GM21515 (cell line): ENCODE measurements around the gene ADGRA1.
"Not testable (repeated sequence)": the region's sequence is repeated elsewhere in the genome, so short reads cannot be mapped to it uniquely, and the experiment has no call there.

ENCODE experiments used
- ATAC-seq: cut with Tn5 transposase; IDR thresholded peaks from one replicate; pipeline ENCODE4 v1.9.1; 2021; ENCODE audit not compliant: unreplicated experiment

ADGRA1 gene

GRCh38 chr10:133175624-133176023 lies 87.9 kb downstream of the ADGRA1 start:
- ATAC-seq: not testable (repeated sequence)

GRCh38 chr10:133176546-133176945 lies 88.8 kb downstream of the ADGRA1 start:
- no peak for ATAC-seq

DNA sequence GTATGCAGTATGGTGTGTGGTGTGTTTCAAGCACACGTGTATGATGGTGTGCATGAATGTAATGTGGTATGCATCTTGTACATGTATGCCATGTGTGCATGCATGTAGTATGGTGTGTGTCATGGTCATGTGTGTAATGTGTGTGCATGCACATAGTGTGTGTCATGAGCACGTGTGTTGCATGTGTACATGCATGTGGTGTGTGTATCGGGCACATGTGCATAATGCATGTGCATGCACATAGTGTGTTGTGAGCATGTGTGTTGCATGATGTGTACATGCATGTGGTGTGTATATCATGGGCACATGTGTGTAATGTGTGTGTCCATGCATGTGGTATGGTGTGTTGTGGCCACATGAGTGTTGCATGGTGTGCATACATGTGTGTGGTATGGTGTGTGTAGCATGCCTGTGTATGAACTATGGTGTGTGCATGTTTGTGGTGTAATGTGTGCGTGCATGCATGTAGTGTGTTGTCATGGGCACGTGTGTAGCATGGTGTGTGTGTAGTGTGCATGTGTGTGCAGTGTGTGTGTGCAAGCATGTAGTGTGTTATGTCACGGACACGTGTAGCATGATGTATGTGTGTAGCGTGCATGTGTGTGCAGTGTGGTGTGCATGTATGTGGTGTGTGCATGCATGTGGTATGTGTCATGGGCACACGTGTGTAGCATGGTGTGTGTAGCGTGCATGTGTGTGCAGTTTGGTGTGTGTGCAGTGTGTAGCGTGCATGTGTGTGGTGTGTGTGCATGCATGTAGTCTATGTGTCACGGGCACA lies 89.8 kb downstream of the ADGRA1 start:
- ATAC-seq: no peak

DNA sequence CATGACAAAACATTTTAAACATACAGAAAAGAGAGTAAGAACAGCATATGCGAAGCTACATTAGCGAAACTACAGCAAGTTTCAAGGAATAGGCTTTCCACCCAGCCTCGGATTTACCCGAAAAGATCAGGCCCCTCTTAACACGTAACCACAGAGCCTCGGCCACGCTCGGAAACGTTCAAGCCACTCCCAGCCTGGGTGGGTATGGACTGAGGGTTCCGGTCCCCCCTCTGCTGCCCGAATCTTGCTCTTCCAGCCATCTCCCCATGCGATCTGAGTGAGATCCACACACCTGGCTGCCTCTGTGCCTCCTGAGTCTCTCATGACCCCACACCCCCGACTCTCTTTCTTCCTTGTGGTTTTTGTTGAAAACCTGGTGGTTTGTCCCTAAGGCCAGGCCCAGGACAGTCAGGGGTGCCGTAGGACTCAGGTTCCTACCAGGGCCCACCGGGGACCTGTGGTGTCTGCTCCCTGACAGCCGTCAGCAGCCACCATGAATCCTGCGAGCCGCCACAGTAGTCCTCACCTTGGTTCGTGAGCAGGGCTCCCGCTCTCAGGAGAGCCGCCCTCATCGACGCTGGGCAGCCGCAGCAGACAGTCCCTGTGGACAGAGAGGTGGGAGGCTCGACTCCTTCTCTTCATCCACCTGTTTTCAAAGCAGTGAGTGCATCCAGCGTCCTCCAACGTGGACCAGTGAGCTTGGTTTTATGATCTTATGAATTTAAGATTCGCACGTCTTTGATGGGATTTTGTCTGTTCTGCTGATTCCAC lies 90.8 kb downstream of the ADGRA1 start:
- no peak for ATAC-seq

- ATAC-seq: no peak
These were observed 91.4 kb downstream of the ADGRA1 start for GRCh38 chr10:133179128-133179520.

DNA sequence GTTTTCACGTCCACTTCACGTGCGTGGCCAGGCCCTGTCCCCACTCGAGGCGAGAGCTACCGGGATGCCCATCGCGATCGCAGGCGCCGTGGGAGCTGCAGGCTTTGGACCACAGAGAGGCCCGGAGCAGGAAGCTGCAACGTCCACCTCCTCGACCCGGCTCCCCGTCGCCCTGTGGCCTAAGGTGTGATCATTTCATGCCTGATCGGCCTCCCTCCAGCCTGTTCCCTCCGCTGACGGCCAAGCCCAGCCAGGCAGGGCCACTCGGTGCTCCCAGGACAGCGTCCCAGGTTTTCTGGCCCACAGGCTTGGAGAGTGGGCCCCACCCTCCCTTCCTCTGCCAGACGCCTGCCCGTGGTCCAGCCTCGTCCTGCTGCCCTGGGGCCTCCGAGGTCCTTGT lies 91.9 kb downstream of the ADGRA1 start:
- ATAC-seq: no peak

DNA sequence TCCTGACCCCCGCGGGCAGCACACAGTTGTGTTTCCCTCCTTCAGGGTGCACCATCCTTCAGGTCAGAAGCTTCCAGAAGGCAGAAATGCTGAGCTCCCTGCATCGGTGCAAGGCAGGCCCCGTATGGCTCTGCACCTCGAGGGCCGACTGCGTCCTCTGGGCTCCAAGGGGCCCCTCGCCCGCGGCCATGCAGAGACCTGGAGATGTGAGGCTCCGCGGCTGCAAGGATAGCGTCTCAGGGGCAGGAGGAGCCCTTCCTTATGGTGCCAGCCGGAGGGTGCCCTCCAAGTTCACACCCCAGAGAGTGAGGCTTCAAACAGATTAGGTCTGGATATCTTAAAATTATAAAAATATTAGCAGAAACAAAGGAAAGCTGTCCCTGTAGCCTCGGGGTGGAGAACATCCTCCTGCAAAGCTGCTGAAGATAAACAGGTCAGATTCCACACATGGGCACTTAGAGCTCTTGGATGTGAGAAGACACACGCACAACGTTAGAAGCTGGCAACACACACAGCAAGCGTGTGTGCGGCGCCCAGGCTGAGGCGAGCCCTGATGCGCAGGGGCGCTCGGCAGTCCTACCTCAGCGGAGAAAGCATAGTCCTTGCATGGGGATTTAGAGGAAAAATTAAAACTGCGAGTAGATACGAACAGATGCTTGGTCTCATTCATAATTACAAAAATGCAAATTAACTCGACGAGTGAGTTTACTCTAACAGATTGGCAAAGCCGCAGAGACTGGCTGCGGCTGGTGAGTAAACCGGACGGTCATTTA lies 92.7 kb downstream of the ADGRA1 start:
- no peak for ATAC-seq

DNA sequence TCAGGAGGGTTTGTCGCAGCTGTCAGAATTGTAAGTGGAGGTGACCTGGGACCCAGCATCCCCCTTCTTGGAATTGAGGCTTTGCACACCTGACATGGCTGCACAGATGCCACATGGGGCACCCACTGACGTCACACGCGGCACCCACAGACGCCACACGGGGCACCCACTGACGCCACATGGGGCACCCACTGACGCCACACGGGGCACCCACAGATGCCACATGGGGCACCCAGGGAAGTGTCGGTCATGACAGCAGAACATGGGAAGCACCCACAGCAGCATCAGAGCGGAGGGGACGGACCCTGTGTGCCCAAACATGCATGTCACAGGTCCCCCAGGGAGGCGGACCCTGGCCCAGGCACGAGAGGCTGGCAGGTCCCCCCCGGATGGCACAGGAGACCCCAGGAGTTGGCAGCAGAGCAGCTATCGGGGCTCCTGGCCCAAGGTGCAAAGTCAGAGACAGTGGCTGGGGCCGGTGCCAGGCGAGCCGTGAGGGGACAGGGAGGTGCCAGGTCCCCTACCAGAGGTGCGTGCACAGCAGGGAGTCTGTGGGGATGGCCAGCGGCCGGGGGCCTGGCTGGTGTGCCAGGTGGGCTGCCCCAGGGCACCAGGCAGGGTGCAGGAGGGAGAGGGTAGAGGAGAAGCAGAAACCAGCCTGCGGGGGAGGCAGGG lies 93.4 kb downstream of the ADGRA1 start:
- ATAC-seq: no peak
